ENCODE results near the gene ZNF444. TPM values are rescaled to one million over a fixed set of nuclear protein-coding genes. Genes with fewer than 3 reads are reported as not detected.
"Not testable (repeated sequence)": the region's sequence is repeated elsewhere in the genome, so short reads cannot be mapped to it uniquely, and the experiment has no call there.

ZNF444 gene
- total RNA-seq, 4 donors from 2014 or later: 10.6 to 22.1 (median 15.6) TPM

DNA sequence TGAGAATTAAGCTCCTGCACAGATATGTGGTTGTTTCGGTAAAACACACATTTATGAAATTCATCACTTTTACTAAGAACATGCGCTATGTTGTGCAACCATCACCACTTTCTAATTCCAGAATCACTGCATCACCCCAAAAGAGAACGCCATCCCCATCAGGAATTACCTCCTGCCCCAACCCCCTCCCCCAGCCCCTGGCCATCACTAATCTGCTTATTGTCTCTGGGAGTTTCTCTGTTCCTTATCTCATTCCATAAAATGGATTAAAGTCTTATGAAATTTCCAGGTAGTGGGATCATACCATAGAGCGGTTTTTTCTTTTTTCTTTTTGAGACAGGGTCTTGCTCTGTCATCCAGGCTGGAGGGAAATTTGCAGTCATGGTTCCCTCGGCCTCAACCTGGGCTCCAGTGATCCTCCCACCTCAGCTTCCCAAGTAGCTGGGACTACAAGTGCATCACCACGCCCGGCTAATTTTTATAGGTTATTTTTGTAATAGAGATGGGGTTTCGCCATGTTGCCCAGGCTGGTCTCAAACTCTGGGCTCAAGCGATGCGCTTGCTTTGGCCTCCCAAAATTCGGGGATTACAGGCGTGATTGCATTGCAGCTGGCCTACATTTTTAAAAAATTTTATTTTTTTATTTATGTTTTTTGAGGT lies 53.0 kb downstream of the ZNF444 start:
- 81 to 84% methylated on average over 11 to 12 of the region's 12 CpGs for WGBS, 2 donors
- Histone ChIP-seq H3K9me3 (no peaks in the 10 kb centered on the region), H3K36me3 (no peaks in the 10 kb centered on the region), H3K27me3 (no peaks in the 10 kb centered on the region), H3K4me1 (no peaks in the 10 kb centered on the region), H3K4me3 (no peak overlapping the region), H3K27ac (no peak overlapping the region)
- TF ChIP-seq POLR2A (IDR thresholded peaks at IDR 0.05) (no peak), CTCF (IDR thresholded peaks at IDR 0.05) (no peak)
- intact Hi-C loops (cut with DNase I): no loop called here
- no peak for DNase-seq

GRCh38 chr19:56197646-56198045 lies 56.6 kb downstream of the ZNF444 start, which contains the start of gene ZSCAN5B:
ZSCAN5B (minus strand) TSS chr19:56197783; CDS start chr19:56193052, 4,731 bp downstream.
- H3K4me1 ChIP-seq; H3K9me3 ChIP-seq; H3K27me3 ChIP-seq; H3K27ac ChIP-seq; DNase-seq; intact Hi-C loops (cut with DNase I); H3K36me3 ChIP-seq; H3K4me3 ChIP-seq: not testable (repeated sequence)
- WGBS, 2 donors: 86 to 87% methylated on average over 18 to 23 of the region's 23 CpGs

DNA sequence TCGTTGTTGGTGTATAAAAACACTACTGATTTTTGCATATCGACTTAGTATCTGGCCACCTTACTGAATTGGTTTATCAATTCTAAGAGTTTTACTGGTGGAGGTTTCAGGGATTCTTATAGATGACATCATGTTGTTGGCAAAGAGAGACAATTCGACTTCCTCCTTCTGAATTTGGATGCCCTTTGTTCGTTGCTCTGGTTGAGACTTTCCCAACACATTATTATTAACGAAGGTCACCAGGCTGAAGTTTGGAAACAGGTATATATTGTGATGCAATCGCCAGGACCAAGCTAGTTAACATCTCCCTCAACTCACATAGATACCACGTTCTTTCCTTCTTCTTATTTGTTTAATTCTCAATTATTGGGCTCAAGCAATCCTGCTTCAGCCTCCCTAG lies 58.6 kb downstream of the ZNF444 start:
- H3K27ac ChIP-seq: no peak overlapping the region
- intact Hi-C loops (cut with DNase I): no loop called here
- no peaks in the 10 kb centered on the region for H3K9me3 ChIP-seq
- no peak overlapping the region for H3K4me3 ChIP-seq
- no peaks in the 10 kb centered on the region for H3K4me1 ChIP-seq
- 53 to 70% methylated on average over 7 of the region's 7 CpGs for WGBS, 2 donors
- no peaks in the 10 kb centered on the region for H3K36me3 ChIP-seq
- no peaks in the 10 kb centered on the region for H3K27me3 ChIP-seq
- DNase-seq: no peak
- no peak for TF ChIP-seq CTCF (IDR thresholded peaks at IDR 0.05)
- no peak for TF ChIP-seq POLR2A (IDR thresholded peaks at IDR 0.05)

- intact Hi-C loops (cut with DNase I): no loop called here
- no peak for DNase-seq
- H3K9me3 ChIP-seq: no peaks in the 10 kb centered on the region
- H3K36me3 ChIP-seq: no peaks in the 10 kb centered on the region
- H3K27ac ChIP-seq: no peak within 1 kb of the TSS
- WGBS, 2 donors: 62 to 65% methylated on average over 3 of the region's 3 CpGs
- H3K27me3 ChIP-seq: no peaks in the 10 kb centered on the region
- H3K4me1 ChIP-seq: no peaks in the 10 kb centered on the region
- no peak within 1 kb of the TSS for H3K4me3 ChIP-seq
- no peak for TF ChIP-seq POLR2A (IDR thresholded peaks at IDR 0.05)
- TF ChIP-seq CTCF (IDR thresholded peaks at IDR 0.05): no peak
Observed at GRCh38 chr19:56201973-56202372, 60.9 kb downstream of the ZNF444 start, which contains the start of gene ZSCAN5C. ZSCAN5C (plus strand) TSS chr19:56202273; CDS start chr19:56205914, 3,641 bp downstream.

DNA sequence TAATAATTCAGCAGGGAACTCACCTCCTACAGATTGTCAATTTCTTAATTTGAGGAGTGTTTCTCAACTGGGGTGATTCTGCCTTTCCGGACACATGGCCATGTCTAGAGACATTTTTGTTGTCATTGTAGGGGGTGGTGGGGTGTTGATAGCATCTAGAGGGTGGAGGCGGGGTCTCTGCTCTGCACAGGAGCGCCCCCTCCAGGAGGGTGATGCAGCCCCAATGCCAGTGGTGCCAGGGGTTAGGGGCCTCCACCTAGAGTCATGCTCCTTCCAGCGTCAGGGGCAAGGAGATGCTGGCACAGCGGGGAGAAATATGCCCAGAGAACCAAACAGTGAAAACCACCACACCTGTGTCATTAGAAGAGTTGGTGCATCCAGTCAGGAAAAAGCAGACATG lies 66.5 kb downstream of the ZNF444 start:
- H3K27me3 ChIP-seq; DNase-seq; H3K4me3 ChIP-seq; H3K36me3 ChIP-seq; H3K4me1 ChIP-seq; intact Hi-C loops (cut with DNase I); H3K27ac ChIP-seq; H3K9me3 ChIP-seq: not testable (repeated sequence)
- WGBS, 2 donors: 100% methylated on average over 1 of the region's 5 CpGs; no CpG with 5 or more reads in 1 of the 2 donors

DNA sequence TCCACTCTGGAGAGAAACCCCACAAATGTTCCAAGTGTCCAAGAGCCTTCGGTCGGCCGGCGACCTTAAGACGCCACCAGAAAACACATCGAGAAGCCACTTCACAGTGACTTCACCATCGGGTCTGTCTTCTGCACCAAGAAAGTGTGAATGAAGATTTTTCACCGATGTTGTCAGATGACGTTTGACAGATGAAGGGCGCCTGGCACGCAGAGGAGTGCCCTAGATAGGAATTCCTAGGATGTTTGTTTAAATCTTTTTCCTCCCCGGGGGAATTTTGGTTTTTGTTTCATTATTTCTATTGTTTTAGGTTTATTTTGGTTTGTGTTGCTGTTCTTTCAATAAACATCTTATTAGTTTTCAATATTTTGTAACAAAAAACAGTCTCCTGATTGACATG lies 68.0 kb downstream of the ZNF444 start:
- no peak overlapping the region for H3K4me3 ChIP-seq
- H3K4me1 ChIP-seq: no peaks in the 10 kb centered on the region
- 72 to 80% methylated on average over 12 of the region's 12 CpGs for WGBS, 2 donors
- TF ChIP-seq CTCF (IDR thresholded peaks at IDR 0.05) (no peak), POLR2A (IDR thresholded peaks at IDR 0.05) (no peak)
- peaks cover 0 to 8% (median 0%) of the 10 kb centered on the region in 4 donors for H3K27me3 ChIP-seq
- DNase-seq: no peak
- H3K36me3 ChIP-seq: no peaks in the 10 kb centered on the region
- no peaks in the 10 kb centered on the region for H3K9me3 ChIP-seq
- intact Hi-C loops (cut with DNase I): no loop called here
- no peak overlapping the region for H3K27ac ChIP-seq

DNA sequence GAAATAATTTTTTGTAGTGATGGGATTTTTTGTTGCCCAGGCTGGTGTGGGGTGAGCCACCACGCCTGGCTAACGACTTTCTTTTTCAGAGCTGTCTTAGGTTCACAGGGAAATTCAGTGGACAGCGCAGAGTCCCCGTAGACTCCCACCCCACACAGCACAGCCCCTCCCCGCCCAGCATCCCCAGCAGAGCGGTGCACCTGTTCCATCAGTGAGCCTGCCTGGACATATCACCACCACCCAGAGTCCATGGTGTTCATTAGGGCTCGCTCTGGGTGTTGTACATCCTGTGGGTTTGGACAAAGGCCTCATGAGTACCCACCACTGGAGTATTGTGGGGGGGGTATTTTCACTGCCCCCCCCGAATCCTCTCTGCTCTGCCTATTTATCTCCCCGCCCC lies 68.9 kb downstream of the ZNF444 start:
- H3K4me3 ChIP-seq; intact Hi-C loops (cut with DNase I); H3K4me1 ChIP-seq; DNase-seq; H3K36me3 ChIP-seq; H3K9me3 ChIP-seq; H3K27ac ChIP-seq: not testable (repeated sequence)
- WGBS, 2 donors: 84% methylated on average over 6 to 8 of the region's 9 CpGs
- H3K27me3 ChIP-seq: peaks cover 0 to 14% (median 0%) of the 10 kb centered on the region in 4 donors

Data from esophagus squamous epithelium (tissue), 5 donors.